HEK293 (cell line): ENCODE results near the gene RGN.

Experiments used
- ZNF239 ChIP-seq: fragments of 450-650 bp; formaldehyde crosslinking; IDR thresholded peaks from 2 replicates; pipeline ENCODE4 v1.5.1; 2016; ENCODE audit warnings: missing biosample characterization, missing genetic modification characterization
- ZNF777 ChIP-seq: fragments of 450-650 bp; formaldehyde crosslinking; IDR thresholded peaks from 2 replicates; pipeline ENCODE4 v1.5.1; 2017; ENCODE audit warnings: missing biosample characterization, missing genetic modification characterization, borderline replicate concordance
- TF ChIP-seq, protein P1 (sequence below): fragments of 450-650 bp; formaldehyde crosslinking; IDR thresholded peaks from 2 replicates; pipeline ENCODE4 v1.5.1; 2016; ENCODE audit warnings: missing biosample characterization, missing genetic modification characterization

GRCh38 chrX:47093860-47094259, 15.6 kb downstream of the RGN start:
- no peak for TF ChIP-seq ZNF777
- TF ChIP-seq, protein P1, sequence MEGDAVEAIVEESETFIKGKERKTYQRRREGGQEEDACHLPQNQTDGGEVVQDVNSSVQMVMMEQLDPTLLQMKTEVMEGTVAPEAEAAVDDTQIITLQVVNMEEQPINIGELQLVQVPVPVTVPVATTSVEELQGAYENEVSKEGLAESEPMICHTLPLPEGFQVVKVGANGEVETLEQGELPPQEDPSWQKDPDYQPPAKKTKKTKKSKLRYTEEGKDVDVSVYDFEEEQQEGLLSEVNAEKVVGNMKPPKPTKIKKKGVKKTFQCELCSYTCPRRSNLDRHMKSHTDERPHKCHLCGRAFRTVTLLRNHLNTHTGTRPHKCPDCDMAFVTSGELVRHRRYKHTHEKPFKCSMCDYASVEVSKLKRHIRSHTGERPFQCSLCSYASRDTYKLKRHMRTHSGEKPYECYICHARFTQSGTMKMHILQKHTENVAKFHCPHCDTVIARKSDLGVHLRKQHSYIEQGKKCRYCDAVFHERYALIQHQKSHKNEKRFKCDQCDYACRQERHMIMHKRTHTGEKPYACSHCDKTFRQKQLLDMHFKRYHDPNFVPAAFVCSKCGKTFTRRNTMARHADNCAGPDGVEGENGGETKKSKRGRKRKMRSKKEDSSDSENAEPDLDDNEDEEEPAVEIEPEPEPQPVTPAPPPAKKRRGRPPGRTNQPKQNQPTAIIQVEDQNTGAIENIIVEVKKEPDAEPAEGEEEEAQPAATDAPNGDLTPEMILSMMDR (tag by site-specific recombination), result no peak
- no peak for TF ChIP-seq ZNF239 (tag by site-specific recombination)
